ENCODE results near the gene INPP4A. TPM values are rescaled to one million over a fixed set of nuclear protein-coding genes. Genes with fewer than 3 reads are reported as not detected.

Gene INPP4A
- total RNA-seq, 2 donors from 2014 or later: 10.9 to 12.2 TPM

- intact Hi-C loops (cut with DNase I): no loop called here
- TF ChIP-seq CTCF (IDR thresholded peaks at IDR 0.05): no peak
- TF ChIP-seq POLR2A (IDR thresholded peaks at IDR 0.05): no peak
- Histone ChIP-seq H3K4me3 (no peak overlapping the region), H3K27me3 (no peaks in the 10 kb centered on the region), H3K4me1 (peaks cover 10% of the 10 kb centered on the region), H3K36me3 (replicated peaks in 1 of 2; ENCODE audit: insufficient read depth in 1 of 2, low read depth in 2 of 2) (no peaks in the 10 kb centered on the region), H3K9me3 (no peaks in the 10 kb centered on the region), H3K27ac (no peak overlapping the region)
- DNase-seq: peak in 1 of 4 donors; percentile 5
- no peak for ATAC-seq
- WGBS, 2 donors: 92 to 94% methylated on average over 12 to 14 of the region's 14 CpGs
Observed at GRCh38 chr2:98458667-98459380, 14.2 kb downstream of the INPP4A start.

GRCh38 chr2:98459496-98460175 is 15.0 kb downstream of the INPP4A start:
- WGBS, 2 donors: 20 to 36% methylated on average over 2 to 3 of the region's 3 CpGs
- TF ChIP-seq POLR2A (IDR thresholded peaks at IDR 0.05) (no peak), CTCF (IDR thresholded peaks at IDR 0.05) (no peak)
- no peaks in the 10 kb centered on the region for H3K27me3 ChIP-seq
- DNase-seq (peak in 1 of 4 donors; percentile 5), ATAC-seq (no peak)
- H3K27ac ChIP-seq: no peak overlapping the region
- H3K36me3 ChIP-seq (replicated peaks in 1 of 2; ENCODE audit: insufficient read depth in 1 of 2, low read depth in 2 of 2): no peaks in the 10 kb centered on the region
- intact Hi-C loops (cut with DNase I): no loop called here
- H3K9me3 ChIP-seq: no peaks in the 10 kb centered on the region
- no peak overlapping the region for H3K4me3 ChIP-seq
- H3K4me1 ChIP-seq: peaks cover 6% of the 10 kb centered on the region

GRCh38 chr2:98460573-98461497 is 16.2 kb downstream of the INPP4A start:
- Histone ChIP-seq H3K9me3 (no peaks in the 10 kb centered on the region), H3K27ac (no peak overlapping the region), H3K27me3 (no peaks in the 10 kb centered on the region), H3K36me3 (replicated peaks in 1 of 2; ENCODE audit: insufficient read depth in 1 of 2, low read depth in 2 of 2) (no peaks in the 10 kb centered on the region), H3K4me3 (no peak overlapping the region), H3K4me1 (peaks cover 13% of the 10 kb centered on the region)
- 82 to 88% methylated on average over 14 of the region's 14 CpGs for WGBS, 2 donors
- intact Hi-C loops (cut with DNase I): no loop called here
- TF ChIP-seq CTCF (IDR thresholded peaks at IDR 0.05): no peak
- no peak for TF ChIP-seq POLR2A (IDR thresholded peaks at IDR 0.05)
- ATAC-seq (no peak), DNase-seq (peak in 1 of 4 donors; percentile 8)

- H3K27ac ChIP-seq: no peak overlapping the region
- intact Hi-C loops (cut with DNase I): no loop called here
- no peak overlapping the region for H3K4me3 ChIP-seq
- H3K9me3 ChIP-seq: no peaks in the 10 kb centered on the region
- H3K36me3 ChIP-seq (replicated peaks in 1 of 2; ENCODE audit: insufficient read depth in 1 of 2, low read depth in 2 of 2): no peaks in the 10 kb centered on the region
- no peak for ATAC-seq
- no peaks in the 10 kb centered on the region for H3K27me3 ChIP-seq
- peaks cover 18% of the 10 kb centered on the region for H3K4me1 ChIP-seq
- WGBS, 2 donors: 72 to 90% methylated on average over 6 of the region's 6 CpGs
- TF ChIP-seq CTCF (IDR thresholded peaks at IDR 0.05) (no peak), POLR2A (IDR thresholded peaks at IDR 0.05) (no peak)
- DNase-seq: peak in 1 of 4 donors; percentile 34
Observed at GRCh38 chr2:98461498-98462049, 16.9 kb downstream of the INPP4A start.
